Mesendoderm (in vitro differentiated cells): Measurements from ENCODE around the gene EPHA1.
"Not testable (repeated sequence)": the region's sequence is repeated elsewhere in the genome, so short reads cannot be mapped to it uniquely, and the experiment has no call there.

Source experiments
- DNase-seq: peaks from one replicate; pipeline ENCODE4 v3.0.0; 2013
- H2AK5ac ChIP-seq: 2 replicates; pipeline ENCODE4 v1.6.1; 2013; ENCODE audit warnings: low read length, inconsistent platforms
- H2BK120ac ChIP-seq: 2 replicates; pipeline ENCODE4 v1.6.1; 2013; ENCODE audit warnings: low read depth, mild to moderate bottlenecking, low read length, moderate library complexity, mixed read lengths
- H2BK15ac ChIP-seq: replicated peaks from 2 replicates; pipeline ENCODE4 v1.6.1; 2013; ENCODE audit warnings: low read depth, mild to moderate bottlenecking, moderate library complexity
- H2BK5ac ChIP-seq: 2 replicates; pipeline ENCODE4 v1.6.1; 2013; ENCODE audit warnings: low read length, inconsistent platforms
- H3K18ac ChIP-seq: 2 replicates; pipeline ENCODE4 v1.6.1; 2013; ENCODE audit warnings: mild to moderate bottlenecking, low read length, mixed read lengths
- H3K23ac ChIP-seq: one replicate; pipeline ENCODE4 v1.6.1; 2013; ENCODE audit warnings: low read length
- H3K27ac ChIP-seq: 2 replicates; pipeline ENCODE4 v1.5.1; 2013; ENCODE audit warnings: low read depth, mild to moderate bottlenecking, inconsistent platforms, low read length, moderate library complexity
- H3K27me3 ChIP-seq: 2 replicates; pipeline ENCODE4 v1.6.1; 2013; ENCODE audit warnings: low read length, control low read depth, mild to moderate bottlenecking, inconsistent platforms; ENCODE audit not compliant: insufficient read depth, poor library complexity
- H3K36me3 ChIP-seq: 2 replicates; pipeline ENCODE4 v1.6.1; 2013; ENCODE audit warnings: low read length, inconsistent platforms; ENCODE audit not compliant: control insufficient read depth, insufficient read depth
- H3K4ac ChIP-seq: one replicate; pipeline ENCODE4 v1.6.1; 2013; ENCODE audit warnings: low read depth, mild to moderate bottlenecking, low read length, moderate library complexity
- H3K4me1 ChIP-seq: 2 replicates; pipeline ENCODE4 v1.6.1; 2013; ENCODE audit warnings: low read depth, low read length, inconsistent platforms; ENCODE audit not compliant: control insufficient read depth
- H3K4me2 ChIP-seq: 2 replicates; pipeline ENCODE4 v1.6.1; 2013; ENCODE audit warnings: low read length
- H3K4me3 ChIP-seq: 2 replicates; pipeline ENCODE4 v1.5.1; 2013; ENCODE audit warnings: mild to moderate bottlenecking, low read length
- H3K56ac ChIP-seq: one replicate; pipeline ENCODE4 v1.6.1; 2013; ENCODE audit warnings: low read length
- H3K79me1 ChIP-seq: 2 replicates; pipeline ENCODE4 v1.6.1; 2013; ENCODE audit warnings: low read length, inconsistent platforms
- H3K79me2 ChIP-seq: 2 replicates; pipeline ENCODE4 v1.6.1; 2013; ENCODE audit warnings: mild to moderate bottlenecking, low read length; ENCODE audit not compliant: control insufficient read depth, insufficient read depth
- H3K9ac ChIP-seq: 2 replicates; pipeline ENCODE4 v1.6.1; 2013; ENCODE audit warnings: low read length, inconsistent platforms
- H4K5ac ChIP-seq: one replicate; pipeline ENCODE4 v1.6.1; 2013; ENCODE audit warnings: low read length
- H4K8ac ChIP-seq: one replicate; pipeline ENCODE4 v1.6.1; 2013; ENCODE audit warnings: low read depth, mild to moderate bottlenecking, control low read depth, low read length, moderate library complexity
- WGBS: extraction: QIAGEN DNeasy Blood & Tissue Kit; methylation state at CpG from one replicate; pipeline ENCODE4 v1.1.7; 2013; ENCODE audit warnings: low lambda C conversion rate, missing lambda C conversion rate; ENCODE audit not compliant: insufficient coverage; ENCODE audit errors: extremely low coverage; 5-methylcytosine and 5-hydroxymethylcytosine counted together

The EPHA1 gene

DNA sequence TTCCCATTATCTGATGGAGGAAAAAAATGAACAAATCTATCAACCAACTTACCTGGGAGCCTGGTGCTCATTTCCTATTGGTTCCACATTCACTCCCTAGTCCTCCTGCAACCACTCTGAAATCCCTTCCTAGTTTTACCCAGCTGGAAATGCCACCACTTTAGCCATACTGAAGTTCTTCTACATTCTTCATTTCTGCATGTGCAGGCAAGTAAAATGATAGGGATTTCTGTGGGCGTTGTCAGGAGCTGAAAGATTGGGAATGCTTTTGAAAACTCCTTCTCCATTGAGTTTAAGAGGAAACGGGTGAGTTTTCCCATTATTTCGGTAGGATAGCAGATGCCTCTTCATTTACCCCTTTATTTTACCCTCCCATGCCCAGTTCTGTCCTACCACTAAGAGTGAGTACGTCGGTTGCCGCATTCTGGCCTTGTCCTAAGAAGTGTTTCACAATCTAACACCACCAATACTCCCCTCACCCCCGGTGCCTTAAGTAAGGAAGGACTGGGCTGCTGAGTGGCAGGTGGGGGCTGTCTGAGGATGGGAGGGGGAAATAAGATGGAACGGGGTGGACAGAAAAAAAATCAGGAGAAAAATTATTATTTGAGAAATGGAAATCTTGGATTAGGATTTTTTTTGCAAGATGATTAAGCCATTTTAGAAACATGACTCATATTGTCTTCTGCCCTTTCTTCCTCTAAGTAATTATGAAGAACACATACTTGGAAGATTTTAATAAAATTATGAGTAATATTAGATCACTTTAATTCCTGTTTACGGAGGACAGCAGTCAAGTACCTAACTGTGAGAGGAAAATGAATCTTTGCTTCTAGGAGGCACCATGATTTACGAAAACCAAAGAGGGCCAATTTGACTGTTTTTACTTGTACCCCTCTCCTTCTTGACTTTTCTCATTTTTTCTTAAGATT, 21.4 kb upstream of the EPHA1 start:
- no peaks in the 10 kb centered on the region for H3K27me3 ChIP-seq
- H3K4me1 ChIP-seq: no peaks in the 10 kb centered on the region
- no peaks in the 10 kb centered on the region for H3K79me2 ChIP-seq
- no peak overlapping the region for H3K27ac ChIP-seq
- no peak overlapping the region for H2AK5ac ChIP-seq
- no peak overlapping the region for H2BK120ac ChIP-seq
- H4K5ac ChIP-seq: no peak overlapping the region
- no peak overlapping the region for H3K4me2 ChIP-seq
- WGBS: no CpG with 5 or more reads among the region's 10 CpGs
- no peak overlapping the region for H4K8ac ChIP-seq
- H3K23ac ChIP-seq: no peak overlapping the region
- no peak overlapping the region for H2BK5ac ChIP-seq
- no peak overlapping the region for H3K9ac ChIP-seq
- H3K4ac ChIP-seq: no peak overlapping the region
- no peak overlapping the region for H2BK15ac ChIP-seq
- no peak for DNase-seq
- H3K36me3 ChIP-seq: no peaks in the 10 kb centered on the region
- no peak overlapping the region for H3K56ac ChIP-seq
- H3K18ac ChIP-seq: no peak overlapping the region
- no peaks in the 10 kb centered on the region for H3K79me1 ChIP-seq
- no peak overlapping the region for H3K4me3 ChIP-seq

DNA sequence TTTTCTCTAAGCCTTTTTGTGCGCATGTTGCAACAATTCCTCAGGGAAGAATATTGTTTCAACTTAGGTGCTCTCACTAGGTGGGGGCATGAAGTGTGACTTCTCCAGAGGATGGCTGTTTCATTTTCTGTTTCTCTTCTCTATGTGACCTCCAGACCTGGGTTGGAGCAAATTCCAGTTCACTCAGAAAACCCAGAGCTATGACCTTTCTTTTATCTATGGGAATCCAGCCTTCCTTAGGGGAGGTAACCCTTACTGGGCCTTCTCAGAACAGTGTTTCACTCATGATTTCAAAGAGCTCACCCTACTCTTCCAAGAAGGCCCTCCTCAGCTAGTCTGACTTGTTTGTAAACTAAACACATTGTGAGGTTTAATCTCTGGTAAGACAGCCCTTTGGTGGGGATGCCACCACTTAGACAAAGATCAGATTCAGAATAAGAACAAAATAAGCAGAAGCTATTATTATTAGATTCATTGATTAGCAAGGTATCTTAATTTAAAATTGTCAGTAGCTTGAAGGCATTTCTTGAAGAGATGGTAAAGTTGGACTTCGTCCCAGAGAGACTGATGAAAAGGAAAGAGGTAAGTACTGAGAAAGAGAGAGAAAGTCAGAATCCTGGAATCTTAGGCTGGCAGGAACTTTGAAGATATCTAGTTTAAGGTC, 18.0 kb upstream of the EPHA1 start:
- Histone ChIP-seq H3K79me1 (no peaks in the 10 kb centered on the region), H3K18ac (no peak overlapping the region), H3K4me3 (no peak overlapping the region), H3K4me1 (no peaks in the 10 kb centered on the region), H3K27me3 (no peaks in the 10 kb centered on the region), H3K56ac (no peak overlapping the region), H3K4me2 (no peak overlapping the region), H3K36me3 (no peaks in the 10 kb centered on the region), H3K4ac (no peak overlapping the region), H2BK5ac (no peak overlapping the region), H4K5ac (no peak overlapping the region), H3K9ac (no peak overlapping the region), H4K8ac (no peak overlapping the region), H2AK5ac (no peak overlapping the region), H3K79me2 (no peaks in the 10 kb centered on the region), H3K27ac (no peak overlapping the region), H2BK120ac (no peak overlapping the region), H2BK15ac (no peak overlapping the region), H3K23ac (no peak overlapping the region)
- no peak for DNase-seq
- no CpG with 5 or more reads among the region's 2 CpGs for WGBS

DNA sequence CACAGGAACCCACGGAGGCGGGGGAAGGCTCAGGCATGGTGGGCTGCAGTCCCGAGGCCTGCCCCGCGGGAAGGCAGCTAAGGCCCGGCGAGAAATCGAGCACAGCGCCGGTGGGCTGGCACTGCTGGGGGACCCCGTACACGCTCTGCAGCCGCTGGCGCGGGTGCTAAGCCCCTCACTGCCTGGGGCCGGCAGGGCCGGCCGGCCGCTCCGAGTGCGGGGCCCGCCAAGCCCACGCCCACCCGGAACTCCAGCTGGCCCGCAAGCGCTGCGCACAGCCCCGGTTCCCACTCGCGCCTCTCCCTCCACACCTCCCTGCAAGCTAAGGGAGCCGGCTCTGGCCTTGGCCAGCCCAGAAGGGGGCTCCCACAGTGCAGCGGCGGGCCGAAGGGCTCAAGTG, 15.8 kb upstream of the EPHA1 start:
- DNase-seq, H3K18ac ChIP-seq, H3K4me2 ChIP-seq, H2AK5ac ChIP-seq, H3K79me2 ChIP-seq, H3K36me3 ChIP-seq, H2BK5ac ChIP-seq, H3K27ac ChIP-seq, H2BK120ac ChIP-seq, H3K56ac ChIP-seq, H2BK15ac ChIP-seq, H3K27me3 ChIP-seq, H3K23ac ChIP-seq, H4K5ac ChIP-seq, H3K4me3 ChIP-seq, H3K79me1 ChIP-seq, H4K8ac ChIP-seq, H3K9ac ChIP-seq, H3K4me1 ChIP-seq, H3K4ac ChIP-seq: not testable (repeated sequence)
- WGBS: no CpG with 5 or more reads among the region's 34 CpGs

DNA sequence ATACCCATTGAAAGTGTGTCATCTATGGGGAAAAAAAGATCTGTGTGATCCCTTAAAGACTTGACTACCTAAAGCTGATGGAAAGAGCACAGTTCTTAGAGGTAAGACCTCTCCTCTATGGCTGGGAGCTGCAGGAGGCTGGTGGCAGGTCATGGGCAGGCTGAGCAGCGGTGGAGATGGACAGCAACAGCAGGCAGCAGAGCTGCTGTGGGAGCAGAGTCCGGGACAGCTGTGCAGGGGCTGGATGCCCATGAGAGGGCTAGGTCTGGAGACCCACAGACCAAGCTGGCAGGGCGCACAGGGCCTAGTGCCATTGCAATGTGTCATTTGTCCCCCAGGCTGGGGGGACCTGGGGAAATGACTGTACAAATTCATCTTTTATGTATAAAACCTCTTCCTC, 13.4 kb upstream of the EPHA1 start:
- H2AK5ac ChIP-seq: no peak overlapping the region
- no peak overlapping the region for H2BK5ac ChIP-seq
- no peak overlapping the region for H2BK15ac ChIP-seq
- no peaks in the 10 kb centered on the region for H3K27me3 ChIP-seq
- H3K79me2 ChIP-seq: no peaks in the 10 kb centered on the region
- no peak overlapping the region for H4K8ac ChIP-seq
- WGBS: no CpG with 5 or more reads among the region's 3 CpGs
- no peak overlapping the region for H3K27ac ChIP-seq
- H2BK120ac ChIP-seq: no peak overlapping the region
- H3K56ac ChIP-seq: no peak overlapping the region
- no peak overlapping the region for H3K9ac ChIP-seq
- H3K23ac ChIP-seq: no peak overlapping the region
- H3K18ac ChIP-seq: no peak overlapping the region
- H3K4me2 ChIP-seq: no peak overlapping the region
- H3K79me1 ChIP-seq: no peaks in the 10 kb centered on the region
- H4K5ac ChIP-seq: no peak overlapping the region
- H3K36me3 ChIP-seq: no peaks in the 10 kb centered on the region
- no peak overlapping the region for H3K4me3 ChIP-seq
- no peaks in the 10 kb centered on the region for H3K4me1 ChIP-seq
- no peak for DNase-seq
- H3K4ac ChIP-seq: no peak overlapping the region

DNA sequence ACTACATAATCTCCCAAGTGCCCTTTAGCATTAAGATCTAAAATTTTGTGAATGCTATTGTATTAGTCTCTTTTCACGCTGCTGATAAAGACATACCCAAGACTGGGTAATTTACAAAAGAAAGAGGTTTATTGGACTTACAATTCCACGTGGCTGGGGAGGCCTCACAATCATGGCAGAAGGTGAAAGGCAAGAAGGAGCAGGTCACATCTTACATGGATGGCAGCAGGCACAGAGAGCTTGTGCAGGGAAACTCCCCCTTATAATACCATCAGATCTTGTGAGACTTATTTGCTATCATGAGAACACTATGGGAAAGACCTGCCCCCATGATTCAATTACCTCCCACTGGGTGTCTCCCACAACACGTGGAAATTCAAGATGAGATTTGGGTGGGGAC, 12.0 kb upstream of the EPHA1 start:
- H3K18ac ChIP-seq, H3K36me3 ChIP-seq, H3K4me1 ChIP-seq, H3K4me2 ChIP-seq, H3K4me3 ChIP-seq, H2BK5ac ChIP-seq, H2AK5ac ChIP-seq, H3K27me3 ChIP-seq, H3K79me1 ChIP-seq, H3K56ac ChIP-seq, DNase-seq, H3K27ac ChIP-seq, H3K79me2 ChIP-seq, H3K4ac ChIP-seq, H4K8ac ChIP-seq, H2BK15ac ChIP-seq, H3K9ac ChIP-seq, H4K5ac ChIP-seq, H3K23ac ChIP-seq, H2BK120ac ChIP-seq: not testable (repeated sequence)
- no CpG with 5 or more reads among the region's 3 CpGs for WGBS
